GM12801 (cell line): ENCODE data around the gene QSOX1.

Source experiments
- CTCF ChIP-seq: IDR thresholded peaks from one replicate; pipeline ENCODE4 v1.5.1; 2011; ENCODE audit warnings: control low read depth; ENCODE audit not compliant: insufficient read length; ENCODE audit errors: extremely low read depth

QSOX1 gene

GRCh38 chr1:180154325-180155181 is at the start of gene QSOX1:
Gene QSOX1, plus strand, starts transcription at chr1:180154869. Its CDS starts 39 bp downstream, at chr1:180154908.
- no peak for TF ChIP-seq CTCF

- no peak for TF ChIP-seq CTCF
Observed at GRCh38 chr1:180112091-180112490, 42.6 kb upstream of the QSOX1 start.

- TF ChIP-seq CTCF: no peak
Observed at GRCh38 chr1:180112984-180113647, 41.6 kb upstream of the QSOX1 start.

GRCh38 chr1:180114396-180114945 is 40.2 kb upstream of the QSOX1 start:
- no peak for TF ChIP-seq CTCF

- TF ChIP-seq CTCF: no peak
Observed at GRCh38 chr1:180116964-180117763, 37.5 kb upstream of the QSOX1 start.

GRCh38 chr1:180117764-180118116 is 36.9 kb upstream of the QSOX1 start:
- no peak for TF ChIP-seq CTCF

- TF ChIP-seq CTCF: no peak
Observed at GRCh38 chr1:180119837-180120236, 34.8 kb upstream of the QSOX1 start.
